DOHH2 (cell line): ENCODE data around the gene CGNL1.

Experiments used
- EZH2phosphoT487 ChIP-seq: fragments of 200-600 bp; sonication (generic); IDR thresholded peaks from 2 replicates; pipeline ENCODE4 v1.6.1; 2017; ENCODE audit warnings: borderline replicate concordance, mild to moderate bottlenecking, antibody characterized with exemption, low read length, moderate library complexity, mixed read lengths
- TF ChIP-seq, protein P1 (sequence below): fragments of 200-600 bp; sonication (generic); IDR thresholded peaks from one replicate; pipeline ENCODE4 v1.5.1; 2014; ENCODE audit warnings: antibody characterized with exemption, mild to moderate bottlenecking, low read depth, low read length; ENCODE audit not compliant: poor library complexity, severe bottlenecking

- TF ChIP-seq, protein P1, sequence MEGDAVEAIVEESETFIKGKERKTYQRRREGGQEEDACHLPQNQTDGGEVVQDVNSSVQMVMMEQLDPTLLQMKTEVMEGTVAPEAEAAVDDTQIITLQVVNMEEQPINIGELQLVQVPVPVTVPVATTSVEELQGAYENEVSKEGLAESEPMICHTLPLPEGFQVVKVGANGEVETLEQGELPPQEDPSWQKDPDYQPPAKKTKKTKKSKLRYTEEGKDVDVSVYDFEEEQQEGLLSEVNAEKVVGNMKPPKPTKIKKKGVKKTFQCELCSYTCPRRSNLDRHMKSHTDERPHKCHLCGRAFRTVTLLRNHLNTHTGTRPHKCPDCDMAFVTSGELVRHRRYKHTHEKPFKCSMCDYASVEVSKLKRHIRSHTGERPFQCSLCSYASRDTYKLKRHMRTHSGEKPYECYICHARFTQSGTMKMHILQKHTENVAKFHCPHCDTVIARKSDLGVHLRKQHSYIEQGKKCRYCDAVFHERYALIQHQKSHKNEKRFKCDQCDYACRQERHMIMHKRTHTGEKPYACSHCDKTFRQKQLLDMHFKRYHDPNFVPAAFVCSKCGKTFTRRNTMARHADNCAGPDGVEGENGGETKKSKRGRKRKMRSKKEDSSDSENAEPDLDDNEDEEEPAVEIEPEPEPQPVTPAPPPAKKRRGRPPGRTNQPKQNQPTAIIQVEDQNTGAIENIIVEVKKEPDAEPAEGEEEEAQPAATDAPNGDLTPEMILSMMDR = no peak
- no peak for TF ChIP-seq EZH2phosphoT487
Measured at GRCh38 chr15:57486833-57487232, 110.5 kb downstream of the CGNL1 start.
